ENCODE data around the gene TSN.

GRCh38 chr2:121731366-121731765 is 24.1 kb upstream of the TSN start:
- TF ChIP-seq TCF7L2 (IDR thresholded peaks at IDR 0.05; ENCODE audit: low read depth, low read length) = no peak
- no peak for TF ChIP-seq CTCF (IDR thresholded peaks at IDR 0.05)
- TF ChIP-seq POLR2AphosphoS5 (IDR thresholded peaks at IDR 0.05; ENCODE audit: low read depth, low read length) = no peak
- TF ChIP-seq REST (IDR thresholded peaks at IDR 0.05; ENCODE audit: insufficient read depth in 1 of 2, low read depth in 2 of 2, low read length in 1 of 2) = no peak
- no peak for TF ChIP-seq SIN3A (IDR thresholded peaks at IDR 0.05; ENCODE audit: borderline replicate concordance, insufficient read depth, low read depth, low read length)
